ENCODE results near the gene ABHD14A. TPM values are rescaled to one million over a fixed set of nuclear protein-coding genes. Genes with fewer than 3 reads are reported as not detected.

ABHD14A gene
- total and polyA plus RNA-seq, 2 of the 13 experiments (the other 11 are each of a cell fraction or from before 2014, with no cell fraction given): 29.5 to 46.9 TPM

GRCh38 chr3:51975852-51976549, 1.1 kb downstream of the ABHD14A start:
- in situ Hi-C loops (cut with HindIII; ENCODE audit: extremely low pct_ligation_motif_present, low pct_unique_long_range_greater_than_20kb): no loop called here
- TF ChIP-seq NONO (IDR thresholded peaks at IDR 0.05) (no peak), NONO (CRISPR knock-in tag; conservative IDR thresholded peaks at IDR 0.05) (peak; percentile 13; the same call in 1 of the 2 replicates), NCOA1 (CRISPR knock-in tag; IDR thresholded peaks at IDR 0.05) (0 out of 2 replicates have a peak, but pooled peaks have one; percentile 48), RFX1 (IDR thresholded peaks at IDR 0.05) (peak; percentile 70), SNAPC5 (CRISPR knock-in tag; IDR thresholded peaks at IDR 0.05; ENCODE audit: borderline replicate concordance) (no peak), ZBTB33 (CRISPR knock-in tag; IDR thresholded peaks at IDR 0.05) (peak; percentile 100), ZNF605 (CRISPR knock-in tag; IDR thresholded peaks at IDR 0.05) (no peak), STAG1 (CRISPR knock-in tag; IDR thresholded peaks at IDR 0.05) (peak; percentile 7; the same call in 1 of the 2 replicates), ZMYM4 (CRISPR knock-in tag; IDR thresholded peaks at IDR 0.05) (0 out of 2 replicates have a peak, but pooled peaks have one; percentile 24), NFYB (CRISPR knock-in tag; IDR thresholded peaks at IDR 0.05) (no peak), ZNF709 (CRISPR knock-in tag; IDR thresholded peaks at IDR 0.05) (0 out of 2 replicates have a peak, but pooled peaks have one; percentile 11), ZNF790 (CRISPR knock-in tag; IDR thresholded peaks at IDR 0.05; ENCODE audit: borderline replicate concordance) (0 out of 2 replicates have a peak, but pooled peaks have one; percentile 19), TMF1 (CRISPR knock-in tag; IDR thresholded peaks at IDR 0.05; ENCODE audit: low read depth) (no peak), ATF4 (CRISPR knock-in tag; IDR thresholded peaks at IDR 0.05) (no peak), DR1 (CRISPR knock-in tag; IDR thresholded peaks at IDR 0.05) (no peak), PHF21A (CRISPR knock-in tag; IDR thresholded peaks at IDR 0.05) (no peak), ZSCAN20 (CRISPR knock-in tag; IDR thresholded peaks at IDR 0.05; ENCODE audit: borderline replicate concordance) (no peak), ZNF281 (CRISPR knock-in tag; IDR thresholded peaks at IDR 0.05; ENCODE audit: borderline replicate concordance) (no peak)

More at GRCh38 chr3:51975852-51976549, 1.1 kb downstream of the ABHD14A start:
- intact Hi-C loops (cut with micrococcal nuclease; ENCODE audit: unreplicated experiment): no loop called here
- Histone ChIP-seq H3K9me3 (ENCODE audit: low read length) (no peaks in the 10 kb centered on the region), H3K27me3 (ENCODE audit: control insufficient read depth in 1 of 2, insufficient read depth in 2 of 2, low read length in 2 of 2) (no peaks in the 10 kb centered on the region; a peak in 1 of 5 replicates), H3K4me3 (replicated peaks in 1 of 3; ENCODE audit: insufficient read depth in 1 of 3, low read depth in 2 of 3, low read length in 3 of 3) (peak overlapping the region in 1 of 3 experiments; percentile 77; a peak in 1 of 6 replicates), H3K9ac (ENCODE audit: insufficient read depth, low read depth, low read length) (peak overlapping the region; percentile 94; the same call in 1 of the 2 replicates), H3K27ac (ENCODE audit: extremely low read length, insufficient read depth, low read length) (no peak overlapping the region), H3K36me3 (replicated peaks in 1 of 2; ENCODE audit: control insufficient read depth in 1 of 2, insufficient read depth in 2 of 2, low read length in 2 of 2) (peaks cover 2 to 3% of the 10 kb centered on the region in 2 experiments; a peak in 1 of 5 replicates), H3K4me1 (ENCODE audit: insufficient read depth, low read length) (peaks cover 42% of the 10 kb centered on the region), H4K20me1 (ENCODE audit: insufficient read depth, low read length) (no peaks in the 10 kb centered on the region), H3K79me2 (ENCODE audit: insufficient read depth, low read length) (peaks cover 11% of the 10 kb centered on the region), H2AFZ (ENCODE audit: low read length) (no peak overlapping the region), H3K4me2 (ENCODE audit: low read depth, low read length) (peak overlapping the region; percentile 99)
- TSS peak; percentile 77 for BruUV-seq (replicated peaks)
- POLR2A ChIA-PET: interaction anchor here (1.4 to 5.5 kb wide), 4 partner anchors 15 to 81 kb away, joined by 6 to 173 read pairs (median 19); partner anchors contain the start of genes DUSP7, PARP3, RPL29 and RRP9
- CTCF ChIA-PET (ENCODE audit: low intra/inter-chr PET ratio, low total read pairs): interaction anchor here (3.5 kb wide), 1 partner anchor 34 kb away, joined by 34 read pairs; the partner anchor contains the start of genes PARP3 and RRP9
- peak; percentile 50 for DNase-seq (ENCODE audit: low spot score)
- WGBS (ENCODE audit: low lambda C conversion rate): 83% methylated on average over 46 of the region's 46 CpGs
- no peak for ATAC-seq
- no peak for FAIRE-seq

All from HepG2 (cell line).